K562 (cell line): ENCODE measurements around the gene FBN1. TPM values are rescaled to one million over a fixed set of nuclear protein-coding genes. Genes with fewer than 3 reads are reported as not detected.

ENCODE experiments used
- ATAC-seq: fragments of 200-7000 bp; cut with Tn5 transposase; 3 replicates; pipeline ENCODE4 v1.9.1; 2020; ENCODE audit warnings: moderate library complexity
- BruUV-seq: library from RNA; stranded (reverse); fragments of 400-500 nt; replicated peaks from 2 replicates; lab custom pipeline; 2021; lab: Mats Ljungman, UMichigan
- CTCF ChIA-PET: fragments of 300-600 bp; formaldehyde crosslinking; extraction: SDS; loops from one replicate; lab custom pipeline; 2021; ENCODE audit warnings: low intra/inter-chr PET ratio; lab: Yijun Ruan, JAX
- POLR2A ChIA-PET: fragments of 300-600, 350-650 bp; sonication (Branson Sonifier 250); formaldehyde crosslinking; extraction: SDS; loops from one replicate; lab custom pipeline; 2021; ENCODE audit warnings: antibody characterized with exemption, inconsistent platforms; lab: Yijun Ruan, JAX
- DNase-seq, 4 experiments: peaks; one replicate each; pipeline versions ENCODE4 v3.0.0 to v3.0.0-alpha.2; 2011 to 2018; ENCODE audit warnings: low spot score in 3 of 4, mixed read lengths in 3 of 4; ENCODE audit errors: extremely low read depth in 1 of 4
- FAIRE-seq: peaks from 2 replicates; lab custom pipeline; 2011; peaks lifted over from hg19 to GRCh38; lab: Jason Lieb, UNC
- H2AFZ ChIP-seq: 2 replicates; pipeline ENCODE4 v1.6.0; 2011; ENCODE audit warnings: low read depth, low read length, control low read depth, inconsistent platforms
- H3K27ac ChIP-seq: fragments of 200-600 bp; 3 replicates; pipeline ENCODE4 v1.8.0; 2011; ENCODE audit warnings: low read depth, mild to moderate bottlenecking, control low read depth, inconsistent platforms, low read length, moderate library complexity, mixed read lengths; ENCODE audit errors: extremely low read depth
- H3K27me3 ChIP-seq, 2 experiments: fragments of 300-600 bp in 1 of 2; 2 replicates in 1 of 2; 3 replicates in 1 of 2; pipeline versions ENCODE4 v1.6.0 to v1.8.0; 2011; ENCODE audit warnings: inconsistent platforms in 2 of 2, low read length in 2 of 2, mild to moderate bottlenecking in 1 of 2, mixed read lengths in 1 of 2, moderate library complexity in 1 of 2; ENCODE audit not compliant: control insufficient read depth in 2 of 2, insufficient read depth in 2 of 2
- H3K36me3 ChIP-seq: fragments of 300-600 bp; 3 replicates; pipeline ENCODE4 v1.8.0; 2011; ENCODE audit warnings: mild to moderate bottlenecking, low read length, inconsistent platforms; ENCODE audit not compliant: control insufficient read depth, insufficient read depth
- H3K4me1 ChIP-seq, 2 experiments: fragments of 200-600 bp in 1 of 2; replicated peaks in 1 of 2; 2 replicates in 1 of 2; 3 replicates in 1 of 2; pipeline versions ENCODE4 v1.5.1 to v1.8.0; 2011; ENCODE audit warnings: inconsistent platforms in 2 of 2, low read length in 2 of 2, mild to moderate bottlenecking in 1 of 2, mixed read lengths in 1 of 2, moderate library complexity in 1 of 2; ENCODE audit not compliant: control insufficient read depth in 2 of 2, insufficient read depth in 2 of 2
- H3K4me2 ChIP-seq: 2 replicates; pipeline ENCODE4 v1.6.1; 2011; ENCODE audit warnings: low read length, control low read depth, inconsistent platforms, mixed read lengths; ENCODE audit not compliant: insufficient read depth
- H3K4me3 ChIP-seq: fragments of 200-600 bp; sonication (generic), shearing (Covaris generic); 2 replicates; pipeline ENCODE4 v1.5.1; 2016; ENCODE audit warnings: control low read depth, inconsistent platforms
- H3K79me2 ChIP-seq: fragments of 200-600 bp; 3 replicates; pipeline ENCODE4 v1.8.0; 2011; ENCODE audit warnings: low read length, inconsistent platforms; ENCODE audit not compliant: control insufficient read depth, insufficient read depth
- H3K9ac ChIP-seq, 2 experiments: 2 replicates each; pipeline versions ENCODE4 v1.6.0 to v1.6.1; 2011; ENCODE audit warnings: low read depth in 2 of 2, low read length in 2 of 2, control low read depth in 1 of 2, inconsistent platforms in 1 of 2, mild to moderate bottlenecking in 1 of 2, mixed read lengths in 1 of 2; ENCODE audit not compliant: insufficient read depth in 1 of 2
- H3K9me1 ChIP-seq: one replicate; pipeline ENCODE4 v1.6.0; 2011; ENCODE audit warnings: inconsistent platforms, mild to moderate bottlenecking, low read length, moderate library complexity; ENCODE audit not compliant: control insufficient read depth, insufficient read depth
- H3K9me3 ChIP-seq: replicated peaks from 2 replicates; pipeline ENCODE4 v1.5.1; 2011; ENCODE audit warnings: low read depth, low read length, inconsistent platforms; ENCODE audit not compliant: control insufficient read depth, insufficient read depth
- H4K20me1 ChIP-seq: replicated peaks from 2 replicates; pipeline ENCODE4 v1.6.1; 2011; ENCODE audit warnings: low read length, inconsistent platforms, mixed read lengths; ENCODE audit not compliant: control insufficient read depth, insufficient read depth
- BCOR ChIP-seq: fragments of 450-650 bp; IDR thresholded peaks from 2 replicates; pipeline ENCODE4 v1.6.1; 2016
- CREB1 ChIP-seq, 2 experiments: sonication (generic) in 1 of 2; formaldehyde crosslinking in 1 of 2; IDR thresholded peaks; 2 replicates each; pipeline versions ENCODE4 v1.6.1 to v1.8.0; 2012 to 2022; ENCODE audit warnings: inconsistent platforms in 1 of 2, mild to moderate bottlenecking in 1 of 2, missing genetic modification reagents in 1 of 2, moderate library complexity in 1 of 2
- CTCFL ChIP-seq: IDR thresholded peaks from 2 replicates; pipeline ENCODE4 v1.6.1; 2011; ENCODE audit warnings: borderline replicate concordance, low read depth, mild to moderate bottlenecking, moderate library complexity, low read length; ENCODE audit not compliant: insufficient read depth, poor library complexity, severe bottlenecking
- FOXJ2 ChIP-seq: fragments of 200-800 bp; sonication (Bioruptor generic); IDR thresholded peaks from 2 replicates; pipeline ENCODE4 v1.6.1; 2016; ENCODE audit warnings: missing genetic modification characterization, missing compliant biosample characterization
- HMBOX1 ChIP-seq: sonication (generic); IDR thresholded peaks from 2 replicates; pipeline ENCODE4 v1.6.1; 2016
- KAT7 ChIP-seq: sonication (generic); formaldehyde crosslinking; IDR thresholded peaks from 2 replicates; pipeline ENCODE4 v1.8.0; 2022; ENCODE audit warnings: missing genetic modification reagents, mild to moderate bottlenecking, borderline replicate concordance
- NCOA1 ChIP-seq: fragments of 450-650 bp; IDR thresholded peaks from 2 replicates; pipeline ENCODE4 v1.6.1; 2016; ENCODE audit warnings: low read depth
- POLR2H ChIP-seq: IDR thresholded peaks from 2 replicates; pipeline ENCODE4 v1.6.1; 2016; ENCODE audit warnings: missing genetic modification characterization, low read depth, mild to moderate bottlenecking, control low read depth, missing compliant biosample characterization, moderate library complexity
- PRMT5 ChIP-seq: sonication (generic); formaldehyde crosslinking; IDR thresholded peaks from 2 replicates; pipeline ENCODE4 v1.5.0; 2020; ENCODE audit warnings: missing genetic modification reagents
- TFAP4 ChIP-seq: sonication (generic); formaldehyde crosslinking; IDR thresholded peaks from 2 replicates; pipeline ENCODE4 v1.8.0; 2022; ENCODE audit warnings: missing genetic modification reagents, mild to moderate bottlenecking, moderate library complexity, borderline replicate concordance
- ZBTB49 ChIP-seq: sonication (generic); formaldehyde crosslinking; IDR thresholded peaks from 2 replicates; pipeline ENCODE4 v1.8.0; 2022; ENCODE audit warnings: missing genetic modification reagents, mild to moderate bottlenecking, borderline replicate concordance
- ZNF408 ChIP-seq: fragments of 250-450 bp; sonication (Bioruptor Pico); IDR thresholded peaks from 2 replicates; pipeline ENCODE4 v1.4.0; 2020; ENCODE audit warnings: low read depth, mild to moderate bottlenecking, moderate library complexity
- ZNF512 ChIP-seq: IDR thresholded peaks from 2 replicates; pipeline ENCODE4 v1.6.1; 2016; ENCODE audit warnings: missing genetic modification characterization, missing compliant biosample characterization
- WGBS: fragments of 100-300 bp; shearing (Covaris generic); methylation state at CpG from one replicate; pipeline ENCODE4 v1.1.6; 2016; ENCODE audit warnings: low coverage, mixed read lengths; ENCODE audit not compliant: insufficient coverage; ENCODE audit errors: missing lambda C conversion rate; 5-methylcytosine and 5-hydroxymethylcytosine counted together
- in situ Hi-C: fragments of 300-500 bp; cut with MboI; formaldehyde crosslinking; loops from 4 replicates; pipeline ENCODE4 v1.15.0; 2018; ENCODE audit warnings: inconsistent platforms, mixed read lengths
- intact Hi-C: fragments of 100-400 bp; cut with micrococcal nuclease; formaldehyde crosslinking; loops from 2 replicates; pipeline ENCODE4 v1.14.2; 2022
- polyA plus RNA-seq, 8 experiments: library from polyadenylated mRNA; depleted of rRNA in 4 of 8; stranded (reverse) in 5 of 8; unstranded in 3 of 8; fragments of >200 nt; fragmentation: Nextera tagmentation in 2 of 8; fragmentation: Illumina TruSeq in 1 of 8; extraction: Ambion mirVana in 2 of 8; extraction: Trizol in 1 of 8; gene quantifications; 2 replicates each; pipeline versions ENCODE4 v1.2.1 to v1.2.3, GENCODE V29; 2011 to 2014; ENCODE audit warnings: inconsistent platforms in 1 of 8, missing spikeins in 1 of 8
- total RNA-seq, 7 experiments: library from RNA; depleted of rRNA in 6 of 7; stranded (reverse); fragments of >200 nt in 6 of 7; fragmentation: Illumina TruSeq in 2 of 7; extraction: Trizol in 2 of 7; gene quantifications; 2 replicates each; pipeline versions ENCODE4 v1.2.1 to v1.2.3, GENCODE V29; 2011 to 2021; ENCODE audit warnings: low replicate concordance in 1 of 7

Gene FBN1
- total and polyA plus RNA-seq, 9 of the 15 experiments (the other 6 are each of a cell fraction or from before 2014, with no cell fraction given), result 0.15 to 1.2 (median 0.60) TPM

GRCh38 chr15:48609486-48609885, 36.0 kb downstream of the FBN1 start:
- FAIRE-seq (no peak), DNase-seq (no peak), ATAC-seq (no peak)
- no peak overlapping the region for H2AFZ ChIP-seq
- no peak overlapping the region; a peak in 1 of 4 replicates for H3K9ac ChIP-seq
- H3K9me1 ChIP-seq, result no peaks in the 10 kb centered on the region
- no peaks in the 10 kb centered on the region for H3K36me3 ChIP-seq
- CTCF ChIA-PET, result no interaction called here
- in situ Hi-C loops (no loop called here), intact Hi-C loops (no loop called here)
- POLR2A ChIA-PET, result no interaction called here
- H4K20me1 ChIP-seq, result no peaks in the 10 kb centered on the region
- 6% methylated on average over 3 of the region's 3 CpGs for whole genome bisulfite sequencing
- H3K27me3 ChIP-seq, result no peaks in the 10 kb centered on the region
- H3K4me1 ChIP-seq, result no peaks in the 10 kb centered on the region
- BruUV-seq, result no TSS peak
- no peaks in the 10 kb centered on the region for H3K79me2 ChIP-seq
- no peaks in the 10 kb centered on the region for H3K9me3 ChIP-seq
- H3K27ac ChIP-seq, result no peak overlapping the region
- H3K4me3 ChIP-seq, result no peak overlapping the region
- H3K4me2 ChIP-seq, result no peak overlapping the region
- TF ChIP-seq ZNF512 (no peak), FOXJ2 (no peak), TFAP4 (CRISPR knock-in tag) (no peak), KAT7 (CRISPR knock-in tag) (no peak), HMBOX1 (no peak), ZNF408 (CRISPR knock-in tag) (no peak), ZBTB49 (CRISPR knock-in tag) (no peak), NCOA1 (no peak), CREB1 (IDR thresholded peaks at IDR 0.05) (no peak), CREB1 (CRISPR knock-in tag; IDR thresholded peaks at IDR 0.05) (no peak), BCOR (no peak), PRMT5 (CRISPR knock-in tag) (no peak), POLR2H (tag) (no peak), CTCFL (no peak)
